Activated CD4-positive, alpha-beta T cell treated with anti-CD3 and anti-CD28 coated beads, Interleukin-2, amount 50 U/mL, for 4 hours (primary cell): ENCODE measurements around the gene ARL14.

Experiments used
- DNase-seq, 2 experiments: peaks; one replicate each; pipeline ENCODE4 v3.0.0-alpha.2; 2020

The ARL14 gene

DNA sequence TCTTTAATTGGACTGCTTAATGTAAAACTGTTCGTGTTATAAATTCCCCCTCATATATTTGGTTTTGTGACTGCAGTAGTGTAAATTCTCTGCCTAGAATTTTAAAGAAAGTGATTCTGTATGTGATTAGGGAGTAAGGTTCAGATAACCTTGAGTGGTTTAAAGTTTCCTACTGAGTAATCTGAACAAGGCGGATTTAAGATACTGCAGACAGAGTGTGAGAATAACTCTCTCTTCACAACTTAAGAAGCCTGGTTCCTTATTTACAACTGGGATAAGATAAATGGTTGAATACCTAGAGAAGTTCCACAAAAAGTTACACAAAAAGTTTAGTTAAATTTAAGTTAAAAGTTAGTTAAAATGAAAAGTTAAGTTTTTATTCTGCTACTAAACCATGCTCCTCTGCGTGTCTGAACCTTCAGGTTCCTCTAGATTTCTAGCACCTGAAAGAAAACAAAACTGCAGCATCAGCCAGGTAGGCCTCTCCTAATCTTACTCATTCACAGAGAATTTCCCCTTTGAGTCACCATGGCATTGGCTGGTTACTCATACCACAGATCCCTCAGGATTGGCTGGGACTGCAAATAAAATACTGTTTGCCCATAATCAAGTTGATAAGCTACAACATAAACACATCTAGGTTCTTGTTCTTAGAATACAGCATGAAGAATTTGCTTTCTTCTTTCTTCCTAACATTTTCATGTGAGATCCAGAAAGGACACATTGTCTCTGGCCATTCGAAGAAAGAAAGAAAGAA is at the start of gene ARL14:
ARL14 (plus strand) TSS at position 614 of the 757 bp plus-strand sequence. CDS start 187 bp downstream, outside the sequence.
- DNase-seq: no peak

DNA sequence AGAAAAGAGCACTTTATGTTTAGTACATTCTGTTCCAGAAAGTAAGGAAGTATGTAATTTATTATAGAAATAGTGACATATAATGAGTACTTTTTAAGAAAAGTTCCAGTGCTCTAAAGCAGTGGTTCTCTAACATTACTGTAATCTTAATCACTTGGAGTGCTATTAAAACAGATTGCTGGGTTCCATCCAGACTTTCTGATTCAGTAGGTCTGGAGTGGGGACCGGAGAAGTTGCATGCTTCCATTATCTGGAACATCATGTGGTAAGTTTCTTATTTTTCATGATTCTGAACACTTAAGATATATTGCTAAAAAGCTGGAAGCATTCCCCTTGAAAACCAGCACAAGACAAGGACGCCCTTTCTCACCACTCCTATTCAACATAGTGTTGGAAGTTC is 47.5 kb upstream of the ARL14 start:
- no peak for DNase-seq

DNA sequence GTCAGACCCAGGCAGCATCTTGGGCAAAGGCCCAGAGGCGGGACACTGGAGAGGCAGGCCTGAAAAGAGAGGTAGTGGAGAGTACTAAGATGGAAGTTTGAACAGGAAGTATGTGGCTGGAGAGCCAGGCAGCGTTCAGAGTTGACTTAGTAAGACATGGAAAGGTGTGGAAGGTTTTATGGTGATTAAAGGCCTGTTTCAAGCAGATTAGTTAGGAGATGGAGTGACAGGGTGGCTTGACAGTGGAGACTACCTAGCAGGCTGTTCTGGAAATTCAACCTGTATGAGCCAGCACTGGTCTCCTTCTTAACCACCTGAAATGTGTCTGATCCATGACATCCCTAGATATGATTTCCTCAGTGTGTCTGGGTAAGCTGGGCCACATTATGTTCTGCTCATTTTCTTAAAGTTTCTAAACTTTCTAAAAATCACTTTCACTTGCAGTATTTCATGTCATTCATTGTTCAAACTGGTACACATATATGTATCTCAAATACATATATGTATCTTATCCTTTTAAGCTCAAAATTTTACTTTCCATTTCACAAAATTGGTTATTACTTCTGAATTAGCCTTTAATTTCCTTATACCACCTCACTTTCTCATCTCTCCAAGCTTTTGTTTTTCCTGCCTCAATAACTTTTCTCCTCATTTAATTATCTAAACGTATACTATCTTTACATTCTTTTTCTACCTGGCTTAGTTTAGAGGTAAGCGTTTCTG is 43.4 kb upstream of the ARL14 start:
- no peak for DNase-seq

DNA sequence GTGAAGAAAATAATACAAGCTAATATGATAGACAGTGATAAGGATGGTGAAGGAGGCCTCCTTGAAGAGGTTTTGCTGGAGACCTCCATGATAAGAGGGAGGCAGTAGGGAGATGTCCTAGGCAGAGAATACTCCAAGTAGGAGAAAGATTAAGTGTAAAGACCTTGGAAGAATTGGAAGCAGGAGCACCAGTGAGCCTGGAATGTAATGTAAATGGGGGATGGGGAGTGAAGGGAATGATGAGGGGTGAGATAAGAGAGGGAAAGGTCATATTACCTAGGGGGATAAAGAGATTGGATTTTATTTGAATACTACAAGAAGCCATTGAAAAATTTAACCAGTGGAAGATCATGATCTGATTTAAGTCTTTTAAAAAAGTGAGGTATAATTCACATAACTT is 41.7 kb upstream of the ARL14 start:
- DNase-seq: no peak

DNA sequence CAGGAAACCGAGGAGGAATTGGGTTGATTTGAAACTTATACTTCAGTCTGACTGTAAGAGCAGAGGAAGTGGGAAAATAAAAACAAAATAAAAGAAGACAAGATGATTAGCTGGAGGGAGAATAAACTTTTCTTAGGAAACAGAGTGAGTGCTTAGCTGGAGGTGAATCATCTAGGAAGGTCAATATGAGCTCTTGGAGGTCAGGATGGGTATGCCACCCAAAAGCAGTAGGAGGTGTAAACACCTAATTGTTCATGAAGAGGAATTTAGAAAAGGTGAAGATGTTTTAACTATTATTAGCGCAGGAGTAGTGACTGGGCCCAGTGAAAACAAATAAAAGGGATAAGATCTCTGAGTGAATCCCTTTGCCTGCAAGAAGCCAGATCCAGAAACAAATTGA is 39.9 kb upstream of the ARL14 start:
- no peak for DNase-seq

DNA sequence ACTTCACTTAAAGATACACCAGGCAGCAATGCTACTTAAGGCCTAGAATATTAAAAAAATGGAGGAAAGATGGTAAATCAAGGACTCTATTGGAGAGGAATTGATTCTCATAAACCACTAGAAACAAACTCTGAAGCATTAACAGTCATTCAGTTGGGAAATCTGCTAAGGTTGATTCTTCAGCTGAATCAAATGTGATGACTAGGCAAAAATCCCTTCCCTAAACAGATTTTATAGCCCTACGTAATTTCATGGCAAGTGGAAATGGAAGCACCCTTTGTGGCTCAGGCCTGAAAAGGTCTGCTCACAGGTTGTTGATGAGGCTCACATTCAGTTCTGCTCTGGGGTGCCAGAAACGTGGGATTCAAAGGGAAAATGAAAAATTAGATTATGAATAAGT is 38.8 kb upstream of the ARL14 start:
- DNase-seq: no peak

DNA sequence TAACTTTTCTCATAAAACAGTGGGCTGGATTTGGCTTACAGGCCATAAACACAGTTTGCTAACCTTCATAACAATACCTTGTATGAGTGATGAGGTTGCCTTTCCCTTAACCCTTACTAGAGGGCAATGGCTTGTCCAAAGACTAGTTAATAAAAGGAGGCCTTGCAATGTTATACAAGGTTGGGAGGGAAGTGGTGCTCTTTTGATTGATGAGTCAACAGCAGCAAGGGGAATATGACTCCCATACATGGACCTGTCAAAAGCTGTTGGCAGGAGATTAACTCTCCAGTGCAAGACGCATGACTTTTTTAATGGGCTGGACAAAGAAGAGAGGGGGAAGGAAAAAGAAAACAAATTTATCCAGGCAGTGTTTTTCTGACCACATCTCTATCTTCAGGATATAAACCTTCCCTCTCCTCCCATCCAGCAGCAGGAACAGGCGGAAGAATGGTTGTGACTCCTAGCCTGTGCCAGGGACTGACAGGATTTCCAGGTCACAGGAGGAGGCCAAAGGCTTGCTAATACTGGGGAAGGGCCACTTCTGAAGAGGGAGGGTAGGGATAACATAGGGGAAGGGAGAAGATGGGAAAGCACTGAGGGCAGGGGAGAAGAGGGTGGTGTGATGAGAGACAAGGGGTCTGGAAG is 35.2 kb upstream of the ARL14 start:
- DNase-seq: no peak

DNA sequence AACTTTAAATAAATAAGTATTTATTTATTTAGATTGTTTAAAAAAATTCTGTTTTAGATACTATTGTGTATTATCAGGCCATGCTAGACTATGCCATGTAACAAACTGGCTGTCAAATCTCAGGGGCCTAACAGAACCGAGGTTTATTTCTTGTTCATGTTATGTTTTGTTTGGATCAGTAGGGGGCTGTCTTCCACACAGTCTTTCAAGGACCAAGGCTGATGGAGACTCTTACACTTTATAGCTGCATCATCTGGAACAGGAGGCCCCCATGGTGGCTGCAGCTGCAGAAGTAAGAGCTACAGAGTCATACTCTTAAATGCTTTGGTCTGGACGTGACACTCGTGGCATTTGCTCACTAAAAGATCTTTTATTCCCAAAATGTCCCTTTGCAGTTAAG is 33.0 kb upstream of the ARL14 start:
- no peak for DNase-seq

DNA sequence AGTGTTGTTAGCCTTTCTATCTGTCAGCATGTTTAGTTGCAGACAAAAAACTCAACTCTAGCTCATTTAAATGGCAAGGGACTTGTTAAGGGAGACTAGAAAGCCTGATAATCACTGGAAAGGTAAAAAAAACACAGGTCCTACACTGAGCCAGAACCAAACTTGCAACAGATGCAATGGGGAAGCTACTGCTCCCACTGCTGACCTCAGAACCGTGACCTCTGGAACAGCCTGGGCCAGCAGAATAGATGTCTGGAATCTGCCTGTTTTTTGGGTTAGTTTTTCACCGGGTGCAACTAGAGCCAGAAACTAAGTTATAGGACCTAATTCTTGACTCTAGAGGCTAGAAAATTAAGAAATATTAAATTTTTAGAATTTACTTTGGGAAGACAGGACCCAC is 32.5 kb upstream of the ARL14 start:
- DNase-seq: no peak

DNA sequence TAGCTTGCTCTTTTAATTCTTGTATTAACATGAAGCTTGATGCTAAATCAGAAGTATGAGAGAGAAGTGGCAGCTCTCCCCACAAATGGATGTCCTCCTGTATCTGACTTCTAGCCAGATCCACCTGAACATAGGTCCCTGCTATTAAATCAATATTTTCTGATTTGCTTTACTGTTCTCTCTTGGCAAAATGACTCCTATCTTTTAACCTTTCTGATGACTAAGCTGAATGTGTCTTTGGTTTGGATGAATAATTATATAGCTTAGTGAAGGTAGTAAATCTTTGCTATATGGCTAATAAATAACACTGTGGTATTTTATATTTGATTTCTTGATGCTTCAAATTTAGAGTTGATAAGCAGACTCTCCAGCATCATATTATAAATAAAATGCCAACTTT is 28.3 kb upstream of the ARL14 start:
- no peak for DNase-seq

DNA sequence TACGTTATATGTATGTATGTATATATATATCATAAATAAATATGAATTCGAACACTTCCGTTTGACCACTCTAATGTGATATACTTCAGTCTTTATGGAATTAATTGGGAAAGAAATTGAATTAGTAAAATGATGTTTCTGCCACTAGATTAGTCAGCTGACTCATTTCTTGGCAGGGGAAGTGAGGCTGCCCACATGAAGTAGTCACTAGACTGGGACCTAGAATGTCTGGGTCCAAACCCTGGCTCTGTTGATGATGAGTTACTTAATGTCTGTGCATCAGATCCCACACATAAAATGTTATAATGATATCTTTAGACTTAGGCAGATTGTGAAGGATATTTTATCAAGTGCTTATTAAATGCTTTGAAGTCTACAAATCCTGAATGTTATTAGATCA is 27.4 kb upstream of the ARL14 start:
- DNase-seq: no peak

DNA sequence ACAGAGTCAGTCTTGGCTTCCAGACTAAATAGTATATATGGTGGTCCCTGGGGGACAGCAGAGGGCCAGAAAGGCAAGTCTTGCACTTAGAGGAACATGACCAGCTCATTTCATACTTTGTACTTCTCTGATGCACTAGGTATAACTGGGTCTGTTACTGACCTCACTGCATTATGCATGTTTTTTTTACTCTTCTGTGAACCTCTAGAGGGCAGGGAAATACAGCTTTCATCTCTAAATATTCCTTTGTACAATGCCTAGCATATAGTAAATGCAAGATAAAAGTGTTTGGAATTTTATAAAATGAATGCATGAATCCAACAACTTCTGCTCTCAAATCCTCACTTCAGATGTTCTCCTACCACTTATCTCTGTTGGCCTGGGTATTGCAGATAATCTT is 23.4 kb upstream of the ARL14 start:
- DNase-seq: no peak

DNA sequence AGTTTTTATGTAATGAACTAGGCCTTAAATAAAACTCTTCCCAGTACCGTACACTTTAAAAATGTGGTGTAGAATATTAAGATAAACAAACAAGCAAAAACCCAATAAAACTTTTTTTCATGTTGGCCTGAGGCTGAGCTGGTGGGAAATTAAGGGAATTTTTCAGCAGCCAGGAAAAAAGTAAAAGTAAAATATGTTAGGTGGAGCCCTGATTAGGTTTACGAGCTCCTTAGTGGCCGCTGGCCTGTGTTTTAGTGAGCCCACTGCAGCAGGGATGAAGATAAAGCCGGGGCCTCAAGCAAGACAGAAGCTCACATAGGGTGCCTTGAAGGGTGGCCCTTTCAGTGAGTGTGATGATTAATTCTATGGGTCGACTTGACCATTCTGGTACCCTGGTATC is 16.1 kb upstream of the ARL14 start:
- no peak for DNase-seq

DNA sequence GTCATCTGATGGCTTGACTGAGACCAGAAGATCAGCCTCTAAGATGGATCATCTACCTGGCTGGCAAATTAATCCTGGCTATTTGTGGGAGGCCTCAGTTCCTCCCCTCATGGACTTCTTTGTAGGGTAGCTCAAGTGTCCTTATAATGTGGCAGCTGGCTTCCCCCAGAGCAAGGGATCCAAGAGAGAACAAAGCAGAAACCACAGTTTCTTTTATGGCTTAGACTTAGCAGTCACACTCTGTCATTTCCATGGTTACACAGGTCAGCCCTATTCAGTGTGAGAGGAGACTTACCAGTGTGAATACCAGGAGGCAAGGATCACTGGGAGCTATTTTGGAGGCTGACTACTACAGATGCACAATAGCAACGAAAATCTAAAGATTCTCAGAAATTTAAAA is 15.3 kb upstream of the ARL14 start:
- no peak for DNase-seq

DNA sequence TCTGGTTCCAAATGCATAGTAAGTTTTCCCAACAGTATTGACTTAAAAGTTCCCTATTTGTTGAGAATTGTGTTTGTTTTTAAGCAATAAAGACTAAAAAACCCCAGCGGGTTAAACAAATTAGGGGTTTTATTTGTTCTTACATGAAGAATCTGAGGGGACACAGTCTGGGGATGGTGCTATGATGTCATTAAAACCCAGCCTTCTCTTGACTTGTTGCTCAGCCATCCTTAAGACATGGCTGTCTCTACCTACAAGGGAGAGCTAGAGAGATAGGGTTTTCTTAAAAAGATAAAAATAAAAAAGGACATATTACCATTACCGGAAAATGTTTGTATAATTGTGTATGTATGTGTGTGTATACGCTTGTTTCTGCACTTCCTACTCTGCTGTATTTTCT is 11.7 kb upstream of the ARL14 start:
- DNase-seq: no peak

DNA sequence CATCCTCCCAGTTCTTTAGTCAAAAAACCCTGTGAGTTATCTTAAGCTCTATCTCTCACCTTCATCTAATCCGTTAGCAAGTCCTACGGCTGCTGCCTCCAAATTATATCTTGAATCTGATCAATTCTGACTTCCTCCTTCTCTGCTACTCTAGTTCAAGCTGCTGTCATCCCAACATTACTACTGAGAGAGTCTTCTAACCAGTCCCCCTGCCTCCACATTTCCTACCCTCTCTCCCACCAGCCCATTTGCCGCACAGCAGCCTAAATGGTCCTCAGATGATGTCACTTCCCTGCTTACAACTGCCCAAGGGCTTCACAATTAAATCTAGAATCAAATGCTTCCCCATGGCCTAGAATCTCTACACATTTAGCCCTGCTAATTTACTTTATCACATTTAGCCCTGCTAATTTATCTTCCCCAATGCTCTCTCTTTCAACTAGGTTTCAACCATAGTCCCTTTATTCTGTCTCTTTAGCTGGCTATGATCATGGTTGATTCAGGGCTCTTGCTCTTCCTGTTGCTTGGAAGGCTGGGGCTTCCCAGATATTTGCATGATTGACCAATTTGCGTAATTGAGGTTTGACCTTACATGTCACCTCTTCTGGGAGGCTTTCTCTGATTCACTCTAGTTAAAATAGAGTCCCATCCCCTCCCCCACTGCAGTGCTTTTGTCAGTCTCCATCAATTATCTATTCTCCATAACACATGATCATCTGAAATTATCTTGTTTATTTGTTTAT is 11.0 kb upstream of the ARL14 start:
- DNase-seq: no peak

DNA sequence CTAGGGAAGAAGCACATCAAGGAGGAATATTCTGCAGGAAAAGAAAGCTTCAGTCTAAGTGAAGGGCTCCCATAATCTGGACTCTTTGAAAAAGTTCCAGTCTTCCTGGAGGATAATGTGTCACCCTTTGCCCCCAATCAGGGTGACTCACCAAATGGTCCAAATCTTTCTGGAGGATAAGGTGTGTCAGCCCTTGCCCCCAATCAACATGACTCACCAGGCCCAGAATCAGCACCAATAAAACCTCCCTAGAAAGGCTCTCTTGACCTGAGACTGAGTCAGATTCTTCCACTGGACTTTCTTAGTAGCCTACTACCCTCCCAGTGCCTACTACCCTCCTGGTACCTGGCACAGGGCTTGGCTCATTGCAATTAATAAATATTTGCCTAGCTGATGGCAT is 9.5 kb upstream of the ARL14 start:
- no peak for DNase-seq

DNA sequence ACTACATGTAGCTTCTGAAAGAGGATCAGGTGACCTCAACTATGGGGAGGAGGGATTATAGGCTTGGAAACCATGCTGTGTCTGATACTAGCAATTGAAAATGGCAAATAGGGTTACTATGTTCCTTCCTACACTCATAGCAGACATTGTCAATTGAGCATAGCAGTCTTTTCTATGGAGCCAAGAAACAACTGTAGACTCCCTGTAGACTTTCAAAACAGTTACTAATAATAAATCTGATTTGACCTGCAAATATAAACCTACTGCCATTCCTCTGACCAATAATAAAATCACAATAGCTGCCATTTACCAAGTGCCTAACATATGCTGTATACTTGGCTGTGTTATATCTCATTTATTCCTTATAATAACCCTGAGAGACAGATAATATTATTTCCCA is 8.5 kb upstream of the ARL14 start:
- DNase-seq: no peak

DNA sequence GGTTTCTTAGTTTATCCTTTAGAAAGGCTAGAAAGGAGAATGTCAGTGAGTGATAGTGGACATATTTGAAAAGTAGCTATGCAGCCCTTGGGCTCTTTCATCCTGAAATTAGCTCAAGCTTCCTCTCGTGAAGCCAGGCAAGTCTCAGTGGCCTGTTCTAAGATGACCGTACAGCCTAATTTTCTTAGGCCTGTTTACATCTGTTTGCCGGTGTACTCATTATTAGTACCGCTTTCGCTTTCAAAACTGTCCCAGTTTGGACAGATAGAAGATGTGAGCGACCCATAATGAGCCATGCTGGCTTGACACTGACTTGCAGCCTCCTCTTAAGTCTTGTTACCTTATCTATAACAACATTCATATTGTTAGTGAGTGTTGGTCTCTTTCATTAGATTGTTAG is 5.7 kb upstream of the ARL14 start:
- no peak for DNase-seq

DNA sequence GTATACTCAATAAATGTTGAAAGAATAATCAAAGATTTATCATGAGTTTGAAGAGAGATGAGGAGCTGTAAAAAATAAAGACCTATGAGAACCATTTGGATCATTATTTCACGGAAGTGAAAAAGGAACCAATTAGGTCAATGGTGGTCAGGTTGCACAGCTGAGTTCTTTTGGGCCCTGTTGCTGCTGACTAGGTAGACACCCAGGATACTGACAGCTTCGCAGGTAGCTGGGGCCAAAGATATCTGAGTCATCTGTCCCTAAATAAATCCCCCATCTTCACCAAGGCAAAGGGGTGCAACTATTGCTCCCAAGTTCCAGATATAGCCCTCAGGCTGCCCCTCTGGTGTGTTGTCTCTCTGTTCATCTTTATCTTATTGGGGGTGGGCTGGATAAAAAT is 5.0 kb upstream of the ARL14 start:
- DNase-seq: no peak

DNA sequence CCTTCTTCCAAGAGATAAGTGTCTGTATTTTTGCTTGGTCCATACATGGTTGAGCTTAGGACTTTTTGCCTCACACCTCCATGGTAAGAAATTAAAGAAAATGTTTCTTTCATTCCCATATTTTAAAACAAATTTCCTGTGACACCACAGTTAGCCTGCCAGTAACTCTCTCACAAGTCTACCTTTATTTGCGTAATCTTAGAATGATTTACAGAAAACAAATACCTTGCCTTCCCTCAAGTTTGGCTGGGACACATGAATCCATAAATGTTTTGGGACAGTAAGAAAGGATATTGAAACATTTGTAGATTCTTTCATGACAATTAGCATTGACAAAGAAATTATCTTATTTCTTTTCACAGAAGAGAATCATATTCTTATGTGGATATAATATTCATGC is 3.8 kb upstream of the ARL14 start:
- no peak for DNase-seq

DNA sequence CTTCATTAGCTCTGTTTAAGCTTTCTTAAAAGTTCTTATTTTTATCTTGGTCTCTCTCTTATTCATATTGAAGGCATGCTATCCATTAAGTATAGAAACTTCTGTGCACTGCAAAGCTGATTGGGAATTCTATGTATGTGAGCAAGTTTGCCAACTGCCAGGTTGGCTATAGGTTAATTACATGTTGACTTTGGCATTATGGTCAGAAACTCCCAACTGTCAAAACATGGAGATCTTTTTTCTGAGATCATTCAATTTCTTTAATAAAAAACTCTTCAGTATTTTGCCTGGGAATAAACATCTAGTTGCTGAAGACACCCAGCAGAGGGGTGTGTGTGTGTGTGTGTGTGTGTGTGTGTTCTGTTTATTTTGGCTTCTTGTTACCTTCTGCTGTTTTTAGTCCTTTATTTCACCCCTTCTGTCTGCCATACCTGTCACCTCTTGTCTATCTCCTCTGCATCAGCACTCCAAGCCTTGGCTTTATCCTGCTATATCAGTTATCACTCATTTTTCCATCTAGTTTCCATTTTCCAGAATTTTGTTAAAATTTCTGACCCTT is 1.3 kb upstream of the ARL14 start:
- DNase-seq: no peak

DNA sequence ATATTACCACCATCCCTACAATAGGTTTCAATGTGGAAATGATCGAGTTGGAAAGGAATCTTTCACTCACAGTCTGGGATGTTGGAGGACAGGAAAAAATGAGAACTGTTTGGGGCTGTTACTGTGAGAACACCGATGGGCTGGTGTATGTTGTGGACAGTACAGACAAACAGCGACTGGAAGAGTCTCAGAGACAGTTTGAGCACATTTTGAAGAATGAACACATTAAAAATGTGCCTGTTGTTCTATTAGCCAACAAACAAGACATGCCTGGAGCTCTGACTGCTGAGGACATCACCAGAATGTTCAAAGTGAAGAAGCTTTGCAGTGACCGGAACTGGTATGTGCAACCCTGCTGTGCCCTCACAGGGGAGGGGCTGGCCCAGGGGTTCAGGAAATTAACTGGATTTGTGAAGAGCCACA is 510 bp downstream of the ARL14 start:
- no peak for DNase-seq
